GM23248 (cell line): ENCODE measurements around the gene MYO7B. TPM values are rescaled to one million over a fixed set of nuclear protein-coding genes. Genes with fewer than 3 reads are reported as not detected.

Experiments used
- DNase-seq: peaks from one replicate; pipeline ENCODE4 v3.0.0-alpha.2; 2015
- H2AFZ ChIP-seq: fragments of 200-600 bp; sonication (generic); 2 replicates; pipeline ENCODE4 v1.6.1; 2016; ENCODE audit warnings: antibody characterized with exemption
- H3F3A ChIP-seq: fragments of 200-600 bp; sonication (generic); 2 replicates; pipeline ENCODE4 v1.6.1; 2016; ENCODE audit warnings: mild to moderate bottlenecking, antibody characterized with exemption, mixed run types; ENCODE audit not compliant: insufficient read depth
- H3K27ac ChIP-seq: fragments of 200-600 bp; sonication (generic); 2 replicates; pipeline ENCODE4 v1.5.1; 2016; ENCODE audit warnings: mild to moderate bottlenecking
- H3K27me3 ChIP-seq: fragments of 200-600 bp; sonication (generic); replicated peaks from 2 replicates; pipeline ENCODE4 v1.6.1; 2016; ENCODE audit warnings: mild to moderate bottlenecking; ENCODE audit not compliant: insufficient read depth
- H3K36me3 ChIP-seq: fragments of 200-600 bp; sonication (generic); 2 replicates; pipeline ENCODE4 v1.6.1; 2016; ENCODE audit warnings: low read depth, mild to moderate bottlenecking
- H3K4me1 ChIP-seq: fragments of 200-600 bp; sonication (generic); 2 replicates; pipeline ENCODE4 v1.6.1; 2016; ENCODE audit warnings: mild to moderate bottlenecking; ENCODE audit not compliant: insufficient read depth
- H3K4me2 ChIP-seq: fragments of 200-600 bp; sonication (generic); one replicate; pipeline ENCODE4 v1.6.1; 2016; ENCODE audit warnings: mild to moderate bottlenecking; ENCODE audit not compliant: unreplicated experiment
- H3K4me3 ChIP-seq: fragments of 200-600 bp; sonication (generic); 2 replicates; pipeline ENCODE4 v1.5.1; 2016; ENCODE audit warnings: mild to moderate bottlenecking
- H3K79me2 ChIP-seq: fragments of 200-600 bp; sonication (generic); 2 replicates; pipeline ENCODE4 v1.6.1; 2016; ENCODE audit warnings: mild to moderate bottlenecking; ENCODE audit not compliant: insufficient read depth
- H3K9ac ChIP-seq: fragments of 200-600 bp; sonication (generic); 2 replicates; pipeline ENCODE4 v1.6.1; 2016; ENCODE audit warnings: mild to moderate bottlenecking
- H3K9me2 ChIP-seq: fragments of 200-600 bp; sonication (generic); 2 replicates; pipeline ENCODE4 v1.6.1; 2016; ENCODE audit warnings: mixed run types, mild to moderate bottlenecking, moderate library complexity; ENCODE audit not compliant: insufficient read depth
- H3K9me3 ChIP-seq: fragments of 200-600 bp; sonication (generic); one replicate; pipeline ENCODE4 v1.6.1; 2017; ENCODE audit warnings: low read depth
- H4K20me1 ChIP-seq: fragments of 200-600 bp; sonication (generic); 2 replicates; pipeline ENCODE4 v1.6.0; 2016; ENCODE audit not compliant: insufficient read depth
- EZH2 ChIP-seq: fragments of 200-600 bp; sonication (generic); IDR thresholded peaks from 2 replicates; pipeline ENCODE4 v1.6.1; 2018; ENCODE audit warnings: antibody characterized with exemption, mild to moderate bottlenecking; ENCODE audit not compliant: insufficient read depth, poor library complexity, severe bottlenecking
- EZH2phosphoT487 ChIP-seq: fragments of 200-600 bp; sonication (generic); IDR thresholded peaks from 2 replicates; pipeline ENCODE4 v1.6.1; 2018; ENCODE audit warnings: antibody characterized with exemption, moderate library complexity, mild to moderate bottlenecking, low read depth; ENCODE audit not compliant: insufficient read depth
- WGBS, 2 experiments: methylation state at CpG; one replicate each; pipeline ENCODE4 v1.1.6; 2015 to 2017; ENCODE audit warnings: low lambda C conversion rate in 2 of 2, low coverage in 1 of 2; ENCODE audit errors: missing lambda C conversion rate in 2 of 2; 5-methylcytosine and 5-hydroxymethylcytosine counted together
- in situ Hi-C: fragments of 300-500 bp; cut with MboI; formaldehyde crosslinking; loops from 2 replicates; pipeline ENCODE4 v1.15.0; 2020
- polyA plus RNA-seq: library from polyadenylated mRNA; unstranded; fragments of >200 nt; fragmentation: Nextera tagmentation; extraction: Ambion mirVana; gene quantifications from 2 replicates; pipeline ENCODE4 v1.2.1, GENCODE V29; 2016
- total RNA-seq: library from RNA; depleted of rRNA; stranded (reverse); fragments of >200 nt; shearing (Covaris generic); gene quantifications from 2 replicates; pipeline ENCODE4 v1.2.3, GENCODE V29; 2014

The MYO7B gene
- total and polyA plus RNA-seq, 2 experiments from 2014 or later, result not detected

- no peaks in the 10 kb centered on the region for H3K9me2 ChIP-seq
- no peak for TF ChIP-seq EZH2phosphoT487
- TF ChIP-seq EZH2, result no peak
- in situ Hi-C loops, result no loop called here
- H3K4me3 ChIP-seq, result no peak overlapping the region
- H3K4me2 ChIP-seq, result no peak overlapping the region
- no peaks in the 10 kb centered on the region for H3K79me2 ChIP-seq
- no peak overlapping the region for H3K27ac ChIP-seq
- no peaks in the 10 kb centered on the region for H3K27me3 ChIP-seq
- no peak overlapping the region for H2AFZ ChIP-seq
- peaks cover 4% of the 10 kb centered on the region; the same call in 1 of the 2 replicates for H3F3A ChIP-seq
- no peak overlapping the region for H3K9ac ChIP-seq
- DNase-seq, result peak; percentile 75
- H3K9me3 ChIP-seq, result no peaks in the 10 kb centered on the region
- no peaks in the 10 kb centered on the region for H4K20me1 ChIP-seq
- 15 to 20% methylated on average over 3 of the region's 3 CpGs for WGBS, 2 experiments
- H3K4me1 ChIP-seq, result peaks cover 12% of the 10 kb centered on the region
- H3K36me3 ChIP-seq, result no peaks in the 10 kb centered on the region
Observed at GRCh38 chr2:127614731-127615130, 79.2 kb downstream of the MYO7B start.

GRCh38 chr2:127615511-127616166 lies 80.2 kb downstream of the MYO7B start:
- Histone ChIP-seq H3F3A (peaks cover 4% of the 10 kb centered on the region; the same call in 1 of the 2 replicates), H3K9ac (no peak overlapping the region), H3K9me2 (no peaks in the 10 kb centered on the region), H3K9me3 (no peaks in the 10 kb centered on the region), H3K4me3 (no peak overlapping the region), H3K27ac (no peak overlapping the region), H4K20me1 (no peaks in the 10 kb centered on the region), H3K36me3 (no peaks in the 10 kb centered on the region), H3K4me2 (no peak overlapping the region), H2AFZ (no peak overlapping the region), H3K4me1 (peaks cover 12% of the 10 kb centered on the region), H3K27me3 (no peaks in the 10 kb centered on the region), H3K79me2 (no peaks in the 10 kb centered on the region)
- in situ Hi-C loops, result no loop called here
- TF ChIP-seq EZH2phosphoT487 (no peak), EZH2 (no peak)
- WGBS, 2 experiments, result 69 to 76% methylated on average over 18 of the region's 18 CpGs
- peak; percentile 56 for DNase-seq

- no peak overlapping the region for H3K4me2 ChIP-seq
- no peak overlapping the region for H3K4me3 ChIP-seq
- H3K9ac ChIP-seq, result no peak overlapping the region
- in situ Hi-C loops, result no loop called here
- H2AFZ ChIP-seq, result no peak overlapping the region
- TF ChIP-seq EZH2phosphoT487 (no peak), EZH2 (no peak)
- peaks cover 4% of the 10 kb centered on the region; the same call in 1 of the 2 replicates for H3F3A ChIP-seq
- no peaks in the 10 kb centered on the region for H3K27me3 ChIP-seq
- DNase-seq, result no peak
- no peaks in the 10 kb centered on the region for H3K79me2 ChIP-seq
- 48 to 58% methylated on average over 7 of the region's 7 CpGs for WGBS, 2 experiments
- H3K9me2 ChIP-seq, result no peaks in the 10 kb centered on the region
- H3K9me3 ChIP-seq, result no peaks in the 10 kb centered on the region
- H4K20me1 ChIP-seq, result no peaks in the 10 kb centered on the region
- H3K4me1 ChIP-seq, result peaks cover 12% of the 10 kb centered on the region
- H3K36me3 ChIP-seq, result no peaks in the 10 kb centered on the region
- no peak overlapping the region for H3K27ac ChIP-seq
Observed at GRCh38 chr2:127618551-127619202, 83.2 kb downstream of the MYO7B start.

GRCh38 chr2:127619203-127619590 lies 83.7 kb downstream of the MYO7B start:
- in situ Hi-C loops, result no loop called here
- no peaks in the 10 kb centered on the region for H3K27me3 ChIP-seq
- no peaks in the 10 kb centered on the region for H3K79me2 ChIP-seq
- H3K9ac ChIP-seq, result no peak overlapping the region
- H4K20me1 ChIP-seq, result no peaks in the 10 kb centered on the region
- no peak overlapping the region for H3K4me2 ChIP-seq
- no peak overlapping the region for H3K27ac ChIP-seq
- no peaks in the 10 kb centered on the region for H3K9me2 ChIP-seq
- H2AFZ ChIP-seq, result no peak overlapping the region
- no peaks in the 10 kb centered on the region for H3K36me3 ChIP-seq
- TF ChIP-seq EZH2, result no peak
- TF ChIP-seq EZH2phosphoT487, result no peak
- H3K4me3 ChIP-seq, result no peak overlapping the region
- H3F3A ChIP-seq, result peaks cover 4% of the 10 kb centered on the region; the same call in 1 of the 2 replicates
- 88 to 89% methylated on average over 3 to 6 of the region's 6 CpGs for WGBS, 2 experiments
- peaks cover 12% of the 10 kb centered on the region for H3K4me1 ChIP-seq
- H3K9me3 ChIP-seq, result no peaks in the 10 kb centered on the region
- no peak for DNase-seq
